Mammary epithelial cell (primary cell): ENCODE data around the gene SSBP4.

ENCODE experiments used
- EZH2 ChIP-seq: IDR thresholded peaks from 2 replicates; pipeline ENCODE4 v1.6.1; 2012; ENCODE audit warnings: low read length, inconsistent platforms, borderline replicate concordance
- TF ChIP-seq, protein P1 (sequence below), 2 donors: IDR thresholded peaks in 1 of 2; conservative IDR thresholded peaks in 1 of 2; 2 replicates each; pipeline ENCODE4 v1.5.1; 2011 to 2012; ENCODE audit warnings: inconsistent platforms in 2 of 2, low read length in 2 of 2, mild to moderate bottlenecking in 2 of 2, control low read depth in 1 of 2, low read depth in 1 of 2; ENCODE audit not compliant: insufficient read depth in 1 of 2; ENCODE audit errors: extremely low read depth in 1 of 2

DNA sequence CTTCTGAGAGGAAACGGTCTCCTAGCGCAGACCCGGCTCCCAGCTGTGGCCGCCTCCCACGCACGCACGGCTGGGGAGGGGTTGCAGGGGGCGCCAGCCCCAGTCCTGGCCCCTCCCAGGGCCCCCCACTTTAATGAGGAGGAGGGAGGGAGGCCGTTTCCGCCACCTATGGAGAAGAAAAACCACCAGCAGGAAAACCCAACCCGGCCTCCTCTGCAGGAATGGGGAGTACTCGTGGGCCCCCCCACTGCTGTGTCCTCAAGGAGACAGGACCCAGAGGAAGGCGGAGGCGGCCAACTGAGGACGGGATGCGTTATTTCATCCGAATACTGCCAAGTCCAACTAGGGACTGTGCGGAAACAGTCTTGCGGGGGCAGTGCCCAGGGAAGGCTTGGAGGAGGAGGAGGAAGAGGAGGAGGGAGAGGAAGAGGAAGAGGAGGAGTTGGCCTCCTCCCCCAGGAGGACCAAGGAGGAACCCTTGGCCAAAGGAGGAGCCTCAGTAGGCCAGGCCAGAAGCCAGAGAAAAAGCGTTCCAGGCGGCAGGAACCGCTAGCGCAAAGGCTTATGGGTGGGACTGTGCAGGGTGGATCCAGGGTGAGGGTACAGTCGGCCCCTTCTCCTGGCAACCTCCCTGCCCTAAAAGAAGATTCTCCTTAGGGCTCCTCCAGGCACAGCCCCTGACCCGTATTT is 3.9 kb upstream of the SSBP4 start:
- TF ChIP-seq, protein P1, sequence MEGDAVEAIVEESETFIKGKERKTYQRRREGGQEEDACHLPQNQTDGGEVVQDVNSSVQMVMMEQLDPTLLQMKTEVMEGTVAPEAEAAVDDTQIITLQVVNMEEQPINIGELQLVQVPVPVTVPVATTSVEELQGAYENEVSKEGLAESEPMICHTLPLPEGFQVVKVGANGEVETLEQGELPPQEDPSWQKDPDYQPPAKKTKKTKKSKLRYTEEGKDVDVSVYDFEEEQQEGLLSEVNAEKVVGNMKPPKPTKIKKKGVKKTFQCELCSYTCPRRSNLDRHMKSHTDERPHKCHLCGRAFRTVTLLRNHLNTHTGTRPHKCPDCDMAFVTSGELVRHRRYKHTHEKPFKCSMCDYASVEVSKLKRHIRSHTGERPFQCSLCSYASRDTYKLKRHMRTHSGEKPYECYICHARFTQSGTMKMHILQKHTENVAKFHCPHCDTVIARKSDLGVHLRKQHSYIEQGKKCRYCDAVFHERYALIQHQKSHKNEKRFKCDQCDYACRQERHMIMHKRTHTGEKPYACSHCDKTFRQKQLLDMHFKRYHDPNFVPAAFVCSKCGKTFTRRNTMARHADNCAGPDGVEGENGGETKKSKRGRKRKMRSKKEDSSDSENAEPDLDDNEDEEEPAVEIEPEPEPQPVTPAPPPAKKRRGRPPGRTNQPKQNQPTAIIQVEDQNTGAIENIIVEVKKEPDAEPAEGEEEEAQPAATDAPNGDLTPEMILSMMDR (conservative IDR thresholded peaks at IDR 0.05 in 1 of 2, IDR thresholded peaks at IDR 0.05 in 1 of 2; ENCODE audit: extremely low read depth in 1 of 2, insufficient read depth in 1 of 2, low read depth in 1 of 2, low read length in 2 of 2), result no peak
- no peak for TF ChIP-seq EZH2
